NB4 (cell line): ENCODE results near the gene SMARCA2.
A peak's percentile ranks its signal among the peaks of the same experiment; 100 is the strongest.

Experiments used
- DNase-seq: peaks from one replicate; pipeline ENCODE4 v3.0.0; 2010; ENCODE audit warnings: low read depth
- H3K4me3 ChIP-seq: one replicate; pipeline ENCODE4 v1.5.1; 2011; ENCODE audit warnings: mild to moderate bottlenecking, low read depth, low read length, moderate library complexity
- MYC ChIP-seq: IDR thresholded peaks from 2 replicates; pipeline ENCODE4 v1.6.1; 2011; ENCODE audit warnings: low read depth, low read length
- POLR2A ChIP-seq: IDR thresholded peaks from 2 replicates; pipeline ENCODE4 v1.6.1; 2011; ENCODE audit warnings: mild to moderate bottlenecking; ENCODE audit not compliant: insufficient read length; ENCODE audit errors: extremely low read depth
- TF ChIP-seq, protein P1 (sequence below): IDR thresholded peaks from 2 replicates; pipeline ENCODE4 v1.6.1; 2011; ENCODE audit warnings: low read depth, low read length
- TF ChIP-seq, protein P2 (sequence below): IDR thresholded peaks from one replicate; pipeline ENCODE4 v1.5.1; 2012; ENCODE audit warnings: low read depth, low read length

Gene SMARCA2

DNA sequence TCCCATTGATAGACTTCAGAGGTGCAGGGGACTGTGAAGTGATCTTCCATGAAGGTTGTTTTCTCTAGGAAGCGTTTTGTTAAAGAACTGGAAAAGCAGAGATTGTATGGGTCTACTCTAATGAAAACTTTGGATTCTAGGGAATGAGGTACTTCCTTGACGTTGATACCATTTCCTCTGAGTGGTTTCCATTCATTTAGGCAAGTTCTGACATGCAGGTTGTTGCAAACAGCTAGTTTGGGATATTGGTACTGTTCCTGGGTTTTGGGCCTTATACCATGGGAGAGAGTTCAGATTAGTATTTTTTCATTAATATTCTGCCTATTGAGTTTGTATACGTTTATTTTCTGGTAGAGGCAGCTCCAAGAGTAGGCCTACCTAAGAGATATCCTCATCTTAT lies 25.7 kb downstream of the SMARCA2 start:
- TF ChIP-seq, protein P1, sequence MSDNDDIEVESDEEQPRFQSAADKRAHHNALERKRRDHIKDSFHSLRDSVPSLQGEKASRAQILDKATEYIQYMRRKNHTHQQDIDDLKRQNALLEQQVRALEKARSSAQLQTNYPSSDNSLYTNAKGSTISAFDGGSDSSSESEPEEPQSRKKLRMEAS = no peak
- TF ChIP-seq MYC = no peak
- no peak for TF ChIP-seq POLR2A
- TF ChIP-seq, protein P2, sequence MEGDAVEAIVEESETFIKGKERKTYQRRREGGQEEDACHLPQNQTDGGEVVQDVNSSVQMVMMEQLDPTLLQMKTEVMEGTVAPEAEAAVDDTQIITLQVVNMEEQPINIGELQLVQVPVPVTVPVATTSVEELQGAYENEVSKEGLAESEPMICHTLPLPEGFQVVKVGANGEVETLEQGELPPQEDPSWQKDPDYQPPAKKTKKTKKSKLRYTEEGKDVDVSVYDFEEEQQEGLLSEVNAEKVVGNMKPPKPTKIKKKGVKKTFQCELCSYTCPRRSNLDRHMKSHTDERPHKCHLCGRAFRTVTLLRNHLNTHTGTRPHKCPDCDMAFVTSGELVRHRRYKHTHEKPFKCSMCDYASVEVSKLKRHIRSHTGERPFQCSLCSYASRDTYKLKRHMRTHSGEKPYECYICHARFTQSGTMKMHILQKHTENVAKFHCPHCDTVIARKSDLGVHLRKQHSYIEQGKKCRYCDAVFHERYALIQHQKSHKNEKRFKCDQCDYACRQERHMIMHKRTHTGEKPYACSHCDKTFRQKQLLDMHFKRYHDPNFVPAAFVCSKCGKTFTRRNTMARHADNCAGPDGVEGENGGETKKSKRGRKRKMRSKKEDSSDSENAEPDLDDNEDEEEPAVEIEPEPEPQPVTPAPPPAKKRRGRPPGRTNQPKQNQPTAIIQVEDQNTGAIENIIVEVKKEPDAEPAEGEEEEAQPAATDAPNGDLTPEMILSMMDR = no peak
- DNase-seq = no peak
- no peak overlapping the region for H3K4me3 ChIP-seq

- no peak overlapping the region for H3K4me3 ChIP-seq
- TF ChIP-seq, protein P1 = no peak
- no peak for TF ChIP-seq POLR2A
- no peak for DNase-seq
Measured at GRCh38 chr9:2041736-2042135, 26.6 kb downstream of the SMARCA2 start.

DNA sequence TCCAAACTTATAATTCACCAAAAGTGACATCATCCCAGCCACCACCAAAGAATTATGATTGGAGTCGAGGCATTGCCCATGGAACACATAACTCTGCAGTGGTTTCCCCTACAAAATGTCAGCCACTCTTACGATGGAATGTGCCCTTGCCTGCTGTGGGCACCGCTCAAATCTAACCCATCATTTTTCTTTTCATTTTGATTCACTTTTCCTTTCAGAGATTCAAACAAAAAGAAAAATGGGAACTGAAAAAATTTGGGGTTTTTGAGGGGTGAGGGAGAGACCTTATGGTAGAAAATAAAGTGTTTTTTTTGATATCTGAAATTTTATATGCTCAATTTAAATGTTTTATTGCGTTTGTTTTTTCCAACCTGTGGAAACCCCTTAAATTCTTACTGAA lies 28.1 kb downstream of the SMARCA2 start:
- H3K4me3 ChIP-seq = no peak overlapping the region
- TF ChIP-seq, protein P2 = no peak
- TF ChIP-seq, protein P1 = no peak
- TF ChIP-seq MYC = no peak
- no peak for TF ChIP-seq POLR2A
- DNase-seq = no peak

GRCh38 chr9:2043881-2044462 lies 28.8 kb downstream of the SMARCA2 start:
- H3K4me3 ChIP-seq = no peak overlapping the region
- TF ChIP-seq MYC = no peak
- TF ChIP-seq, protein P1 = peak; percentile 34; the same call in 1 of the 2 replicates
- no peak for DNase-seq

GRCh38 chr9:2047144-2047671 lies 32.1 kb downstream of the SMARCA2 start:
- no peak for TF ChIP-seq POLR2A
- H3K4me3 ChIP-seq = no peak overlapping the region
- DNase-seq = no peak

DNA sequence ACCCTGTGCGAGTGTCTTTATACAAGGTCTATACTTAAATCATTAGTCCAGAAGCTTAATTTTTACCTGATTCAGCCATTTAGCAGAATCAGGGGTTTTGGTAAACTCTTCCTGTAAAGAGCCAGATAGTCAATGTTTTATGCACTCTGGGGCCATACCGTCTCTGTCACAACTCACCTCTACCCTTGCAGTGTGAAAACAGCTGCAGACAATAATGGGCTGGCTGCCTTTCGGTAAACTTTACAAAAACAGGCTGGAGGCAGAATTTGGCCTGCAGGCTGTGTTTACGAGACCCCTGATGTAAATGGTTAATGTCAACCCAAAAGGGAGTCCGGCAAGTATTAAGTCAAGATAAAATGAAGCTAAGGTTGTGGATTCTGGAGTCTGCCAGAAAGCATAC lies 32.8 kb downstream of the SMARCA2 start:
- no peak for TF ChIP-seq MYC
- TF ChIP-seq, protein P1 = no peak
- no peak for TF ChIP-seq POLR2A
- TF ChIP-seq, protein P2 = no peak
- no peak overlapping the region for H3K4me3 ChIP-seq
- DNase-seq = no peak

- H3K4me3 ChIP-seq = no peak overlapping the region
- TF ChIP-seq MYC (no peak), POLR2A (no peak)
- TF ChIP-seq, protein P2 = no peak
- TF ChIP-seq, protein P1 = no peak
- DNase-seq = no peak
Measured at GRCh38 chr9:2050236-2050635, 35.1 kb downstream of the SMARCA2 start.
